Smooth muscle cell (in vitro differentiated cells): Measurements from ENCODE around the gene FXYD7. TPM values are rescaled to one million over a fixed set of nuclear protein-coding genes. Genes with fewer than 3 reads are reported as not detected.

Source experiments
- DNase-seq: peaks from one replicate; lab custom pipeline; 2025; ENCODE audit not compliant: unreplicated experiment; lab: John Stamatoyannopoulos, UW
- H2AFZ ChIP-seq: fragments of 200-600 bp; sonication (generic); 2 replicates; pipeline ENCODE4 v1.6.0; 2016; ENCODE audit warnings: antibody characterized with exemption, low read depth, mild to moderate bottlenecking
- H3F3A ChIP-seq: fragments of 200-600 bp; sonication (generic); 2 replicates; pipeline ENCODE4 v1.6.0; 2017; ENCODE audit warnings: antibody characterized with exemption, low read depth
- H3K27ac ChIP-seq: fragments of 200-600 bp; sonication (generic); 2 replicates; pipeline ENCODE4 v1.5.1; 2016; ENCODE audit warnings: low read depth, mild to moderate bottlenecking
- H3K27me3 ChIP-seq: fragments of 200-600 bp; sonication (generic); 2 replicates; pipeline ENCODE4 v1.6.1; 2016; ENCODE audit warnings: low read depth, mild to moderate bottlenecking
- H3K36me3 ChIP-seq: fragments of 200-600 bp; sonication (generic); 2 replicates; pipeline ENCODE4 v1.5.1; 2016; ENCODE audit warnings: low read depth
- H3K4me1 ChIP-seq: fragments of 200-600 bp; sonication (generic); 2 replicates; pipeline ENCODE4 v1.5.1; 2016; ENCODE audit warnings: low read depth
- H3K4me2 ChIP-seq: fragments of 200-600 bp; sonication (generic); 2 replicates; pipeline ENCODE4 v1.6.0; 2016; ENCODE audit warnings: mild to moderate bottlenecking
- H3K4me3 ChIP-seq: fragments of 200-600 bp; sonication (generic); 2 replicates; pipeline ENCODE4 v1.5.1; 2016; ENCODE audit warnings: mild to moderate bottlenecking
- H3K79me2 ChIP-seq: fragments of 200-600 bp; sonication (generic); 2 replicates; pipeline ENCODE4 v1.6.0; 2016; ENCODE audit warnings: low read depth, mild to moderate bottlenecking
- H3K9ac ChIP-seq: fragments of 200-600 bp; sonication (generic); 2 replicates; pipeline ENCODE4 v1.6.0; 2016; ENCODE audit warnings: low read depth
- H3K9me3 ChIP-seq: fragments of 200-600 bp; sonication (generic); replicated peaks from 2 replicates; pipeline ENCODE4 v1.5.1; 2016; ENCODE audit warnings: low read depth
- H4K20me1 ChIP-seq: fragments of 200-600 bp; sonication (generic); 2 replicates; pipeline ENCODE4 v1.6.0; 2016; ENCODE audit warnings: low read depth
- CTCF ChIP-seq: fragments of 200-600 bp; sonication (generic); IDR thresholded peaks from 2 replicates; pipeline ENCODE4 v1.5.1; 2017; ENCODE audit warnings: borderline replicate concordance, mild to moderate bottlenecking, antibody characterized with exemption; ENCODE audit not compliant: insufficient read depth, poor library complexity, severe bottlenecking
- WGBS: methylation state at CpG from one replicate; pipeline ENCODE4 v1.1.7; 2016; ENCODE audit warnings: low lambda C conversion rate; 5-methylcytosine and 5-hydroxymethylcytosine counted together
- polyA plus RNA-seq: library from polyadenylated mRNA; unstranded; fragments of >200 nt; fragmentation: Nextera tagmentation; extraction: Ambion mirVana; gene quantifications from 2 replicates; pipeline ENCODE4 v1.2.1, GENCODE V29; 2016
- total RNA-seq: library from RNA; depleted of rRNA; stranded (reverse); fragments of >200 nt; gene quantifications from 2 replicates; pipeline ENCODE4 v1.2.3, GENCODE V29; 2014

FXYD7 gene
- total and polyA plus RNA-seq, 2 experiments from 2014 or later = not detected

GRCh38 chr19:35106898-35107541 is 36.0 kb upstream of the FXYD7 start:
- no peaks in the 10 kb centered on the region for H4K20me1 ChIP-seq
- no peak for TF ChIP-seq CTCF
- no peaks in the 10 kb centered on the region for H3F3A ChIP-seq
- no peak for DNase-seq
- no peaks in the 10 kb centered on the region for H3K4me1 ChIP-seq
- no peak overlapping the region for H3K4me2 ChIP-seq
- no peaks in the 10 kb centered on the region for H3K27me3 ChIP-seq
- H3K9ac ChIP-seq = no peak overlapping the region
- 48% methylated on average over 2 of the region's 2 CpGs for WGBS
- no peak overlapping the region for H2AFZ ChIP-seq
- H3K79me2 ChIP-seq = no peaks in the 10 kb centered on the region
- no peak overlapping the region for H3K27ac ChIP-seq
- H3K4me3 ChIP-seq = no peak overlapping the region
- H3K9me3 ChIP-seq = no peaks in the 10 kb centered on the region
- no peaks in the 10 kb centered on the region for H3K36me3 ChIP-seq

- 30% methylated on average over 5 of the region's 5 CpGs for WGBS
- Histone ChIP-seq H3K9ac (no peak overlapping the region), H3K27me3 (no peaks in the 10 kb centered on the region), H3K4me1 (no peaks in the 10 kb centered on the region), H3K27ac (no peak overlapping the region), H2AFZ (no peak overlapping the region), H4K20me1 (no peaks in the 10 kb centered on the region), H3K4me2 (no peak overlapping the region), H3K4me3 (no peak overlapping the region), H3K79me2 (no peaks in the 10 kb centered on the region), H3K36me3 (no peaks in the 10 kb centered on the region), H3K9me3 (no peaks in the 10 kb centered on the region), H3F3A (no peaks in the 10 kb centered on the region)
- DNase-seq = no peak
- no peak for TF ChIP-seq CTCF
Measured at GRCh38 chr19:35107545-35107944, 35.5 kb upstream of the FXYD7 start.

- DNase-seq = no peak
- no peak overlapping the region for H3K4me2 ChIP-seq
- H3K4me3 ChIP-seq = no peak overlapping the region
- H4K20me1 ChIP-seq = no peaks in the 10 kb centered on the region
- no peaks in the 10 kb centered on the region for H3K9me3 ChIP-seq
- 89% methylated on average over 11 of the region's 11 CpGs for WGBS
- H3K9ac ChIP-seq = no peak overlapping the region
- H3K79me2 ChIP-seq = no peaks in the 10 kb centered on the region
- H3K4me1 ChIP-seq = no peaks in the 10 kb centered on the region
- H3K27me3 ChIP-seq = no peaks in the 10 kb centered on the region
- TF ChIP-seq CTCF = no peak
- H2AFZ ChIP-seq = no peak overlapping the region
- no peaks in the 10 kb centered on the region for H3F3A ChIP-seq
- no peaks in the 10 kb centered on the region for H3K36me3 ChIP-seq
- H3K27ac ChIP-seq = no peak overlapping the region
Measured at GRCh38 chr19:35108730-35109129, 34.3 kb upstream of the FXYD7 start.
